Coronary artery (tissue), 2 donors: ENCODE results near the gene ITM2A.
A peak's percentile ranks its signal among the peaks of the same experiment; 100 is the strongest.

ENCODE experiments used
- DNase-seq: peaks from one replicate; pipeline ENCODE4 v3.0.0-alpha.2; 2017; ENCODE audit warnings: low spot score
- H3K27ac ChIP-seq, 2 donors: fragments of 200-600 bp; sonication (generic); one replicate each; pipeline ENCODE4 v1.5.1; 2016 to 2019
- H3K4me3 ChIP-seq: fragments of 200-600 bp; sonication (generic); 2 replicates; pipeline ENCODE4 v1.5.1; 2016; ENCODE audit warnings: mild to moderate bottlenecking, moderate library complexity
- TF ChIP-seq, protein P1 (sequence below): fragments of 200-600 bp; sonication (generic); IDR thresholded peaks from one replicate; pipeline ENCODE4 v1.5.1; 2019; ENCODE audit warnings: antibody characterized with exemption

Gene ITM2A

DNA sequence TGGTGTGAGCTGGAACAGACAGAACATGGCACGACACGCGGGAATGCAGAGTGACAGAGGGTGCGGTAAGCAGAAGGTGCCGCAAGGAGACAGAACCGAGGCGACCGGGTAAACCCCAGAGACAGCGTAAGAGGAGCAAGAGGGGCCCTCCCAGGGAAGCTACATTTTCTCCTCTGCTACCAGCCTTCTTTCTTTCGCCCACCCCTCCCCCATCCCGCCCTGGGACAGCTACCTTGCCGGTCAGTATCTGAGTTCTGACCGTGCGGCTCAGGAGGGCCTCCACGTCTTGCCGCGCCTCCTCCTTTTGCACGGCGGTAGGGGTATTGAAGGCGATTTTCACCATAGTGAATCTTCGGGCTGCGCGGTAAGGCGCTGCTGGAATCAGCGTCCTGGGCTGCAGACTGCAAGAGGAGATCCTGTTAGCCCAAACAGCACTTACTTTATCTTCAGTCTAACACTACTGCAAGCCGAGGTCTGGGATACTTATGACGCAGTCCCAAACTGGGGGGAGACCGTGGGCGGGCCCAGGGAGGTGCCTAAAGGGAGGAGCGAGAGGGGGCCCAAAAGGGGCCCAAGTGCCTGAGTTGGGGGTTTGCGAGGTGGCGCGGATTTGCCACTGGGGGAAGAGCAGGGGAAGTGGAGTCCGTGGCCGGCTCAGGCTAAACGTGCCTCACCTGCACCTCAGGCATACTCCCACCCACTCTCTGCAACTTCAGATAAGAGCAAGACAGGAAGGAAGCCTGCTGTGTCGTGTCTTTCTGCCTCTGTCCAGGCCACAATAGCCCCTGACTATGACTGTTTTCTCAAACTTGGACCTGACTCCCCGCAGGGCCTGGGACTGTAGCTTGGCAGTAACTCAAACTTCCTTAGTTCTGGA, at the start of gene ITM2A:
ITM2A (minus strand) TSS at position 462 of the 877 bp plus-strand sequence; CDS start at position 343, 119 bp downstream.
- H3K4me3 ChIP-seq: peak within 1 kb of the TSS; percentile 67
- peak within 1 kb of the TSS in 1 of 2 donors; percentile 67 for H3K27ac ChIP-seq
- TF ChIP-seq, protein P1, sequence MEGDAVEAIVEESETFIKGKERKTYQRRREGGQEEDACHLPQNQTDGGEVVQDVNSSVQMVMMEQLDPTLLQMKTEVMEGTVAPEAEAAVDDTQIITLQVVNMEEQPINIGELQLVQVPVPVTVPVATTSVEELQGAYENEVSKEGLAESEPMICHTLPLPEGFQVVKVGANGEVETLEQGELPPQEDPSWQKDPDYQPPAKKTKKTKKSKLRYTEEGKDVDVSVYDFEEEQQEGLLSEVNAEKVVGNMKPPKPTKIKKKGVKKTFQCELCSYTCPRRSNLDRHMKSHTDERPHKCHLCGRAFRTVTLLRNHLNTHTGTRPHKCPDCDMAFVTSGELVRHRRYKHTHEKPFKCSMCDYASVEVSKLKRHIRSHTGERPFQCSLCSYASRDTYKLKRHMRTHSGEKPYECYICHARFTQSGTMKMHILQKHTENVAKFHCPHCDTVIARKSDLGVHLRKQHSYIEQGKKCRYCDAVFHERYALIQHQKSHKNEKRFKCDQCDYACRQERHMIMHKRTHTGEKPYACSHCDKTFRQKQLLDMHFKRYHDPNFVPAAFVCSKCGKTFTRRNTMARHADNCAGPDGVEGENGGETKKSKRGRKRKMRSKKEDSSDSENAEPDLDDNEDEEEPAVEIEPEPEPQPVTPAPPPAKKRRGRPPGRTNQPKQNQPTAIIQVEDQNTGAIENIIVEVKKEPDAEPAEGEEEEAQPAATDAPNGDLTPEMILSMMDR: no peak
- no peak for DNase-seq

DNA sequence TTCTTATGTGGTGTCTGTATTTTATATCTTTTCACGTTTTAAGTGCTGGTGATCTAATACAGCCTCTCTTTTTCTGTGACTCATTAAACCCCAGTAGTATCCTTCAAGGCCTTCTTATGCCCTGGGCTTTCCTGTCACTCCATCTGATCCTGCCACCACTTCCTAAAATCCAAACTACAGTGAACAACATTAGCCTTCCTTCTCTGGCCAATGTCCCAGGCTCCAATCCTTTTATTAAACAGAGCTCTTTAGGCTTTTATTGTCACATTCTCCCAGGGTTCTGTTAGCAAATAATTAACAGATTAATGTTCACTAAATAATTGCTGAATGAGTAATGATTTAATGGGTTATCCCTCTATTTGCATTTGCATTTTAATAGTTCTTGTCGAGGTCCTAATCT, 47.9 kb upstream of the ITM2A start:
- Histone ChIP-seq H3K4me3 (no peak overlapping the region), H3K27ac (no peak overlapping the region)
- DNase-seq: no peak
- TF ChIP-seq, protein P1: no peak

DNA sequence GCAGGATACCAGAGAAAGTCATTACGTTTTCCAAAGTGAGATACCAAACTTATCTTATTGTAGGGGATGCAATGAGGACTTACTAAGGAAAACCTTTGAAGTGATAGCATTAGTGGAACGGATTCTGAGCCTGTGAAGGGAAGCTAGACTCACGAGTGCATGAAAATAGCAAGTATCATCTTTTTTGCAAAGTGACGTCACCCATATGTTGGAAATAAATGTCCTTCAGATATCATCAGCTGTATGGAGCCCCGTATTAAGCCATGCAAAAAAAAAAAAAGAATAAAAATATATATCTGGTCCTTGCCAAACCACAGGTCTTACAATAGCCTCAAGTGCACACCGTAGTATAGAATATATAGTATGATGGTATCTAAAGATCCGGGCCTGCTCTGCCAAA, 46.8 kb upstream of the ITM2A start:
- no peak for DNase-seq
- Histone ChIP-seq H3K27ac (no peak overlapping the region), H3K4me3 (no peak overlapping the region)
- TF ChIP-seq, protein P1: no peak

DNA sequence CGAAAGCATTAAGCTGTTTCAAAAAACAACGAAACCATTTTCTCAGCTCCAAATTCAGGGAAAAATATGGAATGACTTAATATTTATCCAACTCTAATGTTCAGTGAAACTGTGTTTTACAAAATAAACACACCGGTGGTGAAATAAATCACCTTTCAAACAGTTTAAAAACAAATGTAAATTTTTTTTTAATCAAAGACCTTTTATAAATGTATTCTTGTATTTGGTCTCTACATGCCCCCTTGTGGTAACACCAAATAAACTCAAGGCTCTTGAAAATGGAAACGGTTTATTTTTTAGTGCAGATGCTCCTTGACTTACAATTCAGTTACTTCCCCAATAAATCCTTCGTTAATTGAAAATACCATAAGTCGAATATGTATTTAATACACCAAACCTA, 45.8 kb upstream of the ITM2A start:
- no peak for DNase-seq
- H3K4me3 ChIP-seq: peak overlapping the region; percentile 48
- TF ChIP-seq, protein P1: peak; percentile 10
- H3K27ac ChIP-seq: no peak overlapping the region

DNA sequence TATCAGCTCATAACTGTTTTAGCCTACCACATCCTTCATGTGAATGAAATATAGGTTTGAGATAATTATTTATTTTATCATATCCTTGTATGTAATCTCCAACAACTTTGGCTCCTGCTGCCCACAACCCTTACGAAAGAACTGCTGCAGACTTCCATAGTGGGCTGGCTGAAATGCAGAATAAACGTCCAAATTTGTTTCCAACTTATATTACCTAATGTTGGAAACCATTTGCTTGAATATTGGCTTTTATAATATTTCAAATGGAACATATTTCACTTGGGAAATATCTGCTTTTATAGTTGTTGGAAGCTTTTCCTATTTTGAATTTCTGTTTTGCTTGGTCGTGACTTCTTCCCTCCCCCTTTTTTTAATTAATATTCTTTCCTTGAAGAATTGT, 45.0 kb upstream of the ITM2A start:
- no peak overlapping the region for H3K4me3 ChIP-seq
- TF ChIP-seq, protein P1: no peak
- no peak for DNase-seq
- no peak overlapping the region for H3K27ac ChIP-seq

DNA sequence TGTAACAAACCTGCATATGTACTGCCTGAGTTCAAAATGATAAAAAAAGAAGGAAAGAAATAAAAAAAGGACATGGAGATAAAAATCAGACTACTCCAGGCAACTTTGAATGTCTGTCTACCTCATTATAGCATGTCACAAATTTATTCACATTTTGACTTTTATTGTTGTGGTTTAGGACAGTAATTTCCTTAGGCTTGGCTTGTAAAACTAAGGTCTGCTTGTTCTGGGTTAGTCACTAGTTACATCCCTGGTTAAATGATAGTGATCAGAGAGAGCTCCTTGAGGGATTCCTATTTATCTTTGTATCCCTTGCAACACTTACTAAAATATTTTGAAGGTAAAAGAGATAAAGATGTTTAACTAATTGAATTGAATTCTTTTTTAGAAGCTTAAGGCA, 42.5 kb upstream of the ITM2A start:
- TF ChIP-seq, protein P1: no peak
- Histone ChIP-seq H3K4me3 (no peak overlapping the region), H3K27ac (no peak overlapping the region)
- DNase-seq: no peak
